ENCODE data around the gene ADGRD1.

ADGRD1 gene

DNA sequence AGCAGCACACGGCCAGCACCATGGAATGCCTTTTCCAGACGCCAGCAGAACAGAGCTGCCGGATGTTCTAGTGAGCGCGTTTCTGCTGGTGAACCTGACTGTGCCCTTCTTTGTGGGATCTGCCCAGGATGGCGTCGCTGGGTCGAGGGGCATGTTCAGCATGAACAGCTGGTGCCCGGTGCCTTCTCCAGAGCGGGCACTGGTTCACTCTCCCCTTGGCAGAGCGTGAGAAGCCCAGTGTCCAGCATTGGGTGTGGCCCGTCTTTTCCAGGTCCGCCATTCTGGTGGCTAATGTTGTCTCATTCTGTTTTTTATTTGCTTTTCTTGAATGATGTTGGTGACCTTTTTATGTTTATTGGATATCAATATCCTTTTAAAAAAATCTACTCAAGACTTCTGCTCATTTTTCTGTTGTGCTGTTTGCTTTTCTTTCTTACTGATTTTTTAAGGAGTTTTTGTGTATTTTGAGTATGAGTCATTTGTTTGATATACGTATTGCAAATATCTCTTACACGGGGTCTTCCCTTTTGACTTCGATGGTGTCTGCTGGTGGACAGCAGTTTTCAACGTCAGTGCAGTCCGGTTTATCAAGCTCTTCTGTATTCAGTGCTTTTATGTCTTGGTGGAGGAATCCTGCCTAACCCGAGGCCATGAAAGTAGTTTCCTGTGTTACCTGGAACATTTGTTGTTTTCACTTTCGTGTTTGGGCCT is 74.3 kb downstream of the ADGRD1 start:
- no peak for DNase-seq

GRCh38 chr12:131028587-131029338 is 75.1 kb downstream of the ADGRD1 start:
- DNase-seq = no peak

- DNase-seq = no peak
Measured at GRCh38 chr12:131030472-131031328, 77.0 kb downstream of the ADGRD1 start.

GRCh38 chr12:131032082-131032750 is 78.5 kb downstream of the ADGRD1 start:
- DNase-seq = no peak

DNA sequence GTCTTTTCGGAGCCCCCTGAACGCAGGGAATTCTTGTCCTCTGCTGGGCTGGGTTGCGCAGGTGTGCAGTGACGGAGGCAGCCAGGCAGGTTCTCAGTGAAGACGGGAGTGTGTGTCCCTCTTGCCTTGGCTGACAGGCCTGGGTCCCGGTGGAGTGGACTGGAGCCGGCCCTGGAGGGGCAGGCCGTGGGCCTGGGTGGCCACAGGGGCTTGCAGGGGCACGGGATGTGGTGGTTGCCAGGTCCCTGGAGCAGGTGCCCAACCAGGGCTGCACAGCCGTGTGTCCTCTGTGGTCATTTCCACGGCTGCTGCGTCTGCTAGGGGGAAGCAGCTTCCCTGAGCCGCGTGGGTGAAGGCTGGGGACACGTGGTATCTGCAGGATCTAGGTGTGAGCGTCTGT is 79.8 kb downstream of the ADGRD1 start:
- DNase-seq = no peak

GRCh38 chr12:131033886-131034482 is 80.3 kb downstream of the ADGRD1 start:
- no peak for DNase-seq

GRCh38 chr12:131034631-131035244 is 81.0 kb downstream of the ADGRD1 start:
- DNase-seq = no peak

- DNase-seq = no peak
Measured at GRCh38 chr12:131035245-131035681, 81.6 kb downstream of the ADGRD1 start.

GRCh38 chr12:131038159-131038558 is 84.5 kb downstream of the ADGRD1 start:
- DNase-seq = no peak

GRCh38 chr12:131038961-131039950 is 85.5 kb downstream of the ADGRD1 start:
- no peak for DNase-seq

- no peak for DNase-seq
Measured at GRCh38 chr12:131040491-131040890, 86.8 kb downstream of the ADGRD1 start.

GRCh38 chr12:131041216-131041967 is 87.7 kb downstream of the ADGRD1 start:
- DNase-seq = no peak

DNA sequence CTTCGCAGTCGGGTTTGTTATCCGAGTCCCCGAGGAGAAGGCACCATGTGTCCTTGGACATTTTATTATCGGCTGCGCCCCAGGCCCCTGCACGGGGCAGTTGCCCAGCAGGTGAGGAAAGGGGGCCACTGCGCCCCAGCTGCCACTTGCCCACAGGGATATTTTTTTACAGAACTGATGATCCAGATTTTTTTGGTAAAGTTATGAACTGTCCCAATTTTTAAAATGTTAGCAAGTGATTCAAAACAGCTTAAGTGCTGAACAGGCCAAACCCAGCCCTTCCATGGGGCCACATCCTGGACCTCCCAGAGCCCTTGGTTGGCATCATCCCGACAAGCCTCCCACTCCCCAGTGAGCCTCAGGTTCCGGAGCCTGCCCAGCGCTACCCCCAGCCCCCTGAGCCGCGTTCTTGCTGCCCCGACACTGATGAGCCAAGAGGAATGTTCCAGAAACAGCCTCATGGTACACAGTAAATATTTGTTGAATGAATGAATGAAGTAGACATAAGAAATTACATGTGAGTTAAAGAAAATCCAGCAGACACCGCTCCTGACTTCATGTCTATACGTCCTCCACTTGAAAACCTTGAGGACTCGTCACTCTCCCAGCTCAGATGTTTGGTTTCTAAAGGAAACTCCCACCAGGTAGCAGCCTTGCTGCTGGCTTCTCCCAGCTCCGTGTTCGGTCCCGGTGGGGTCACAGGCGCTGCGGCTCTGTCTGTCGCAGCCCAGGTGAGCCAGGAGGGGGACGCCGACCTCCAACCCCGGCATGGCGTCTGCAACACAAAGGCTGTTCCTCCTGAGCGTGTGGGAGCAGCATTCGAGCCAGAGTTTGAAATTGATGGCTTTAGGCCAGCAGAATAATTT is 88.5 kb downstream of the ADGRD1 start:
- no peak for DNase-seq

GRCh38 chr12:131042834-131043245 is 89.1 kb downstream of the ADGRD1 start:
- DNase-seq = no peak

DNA sequence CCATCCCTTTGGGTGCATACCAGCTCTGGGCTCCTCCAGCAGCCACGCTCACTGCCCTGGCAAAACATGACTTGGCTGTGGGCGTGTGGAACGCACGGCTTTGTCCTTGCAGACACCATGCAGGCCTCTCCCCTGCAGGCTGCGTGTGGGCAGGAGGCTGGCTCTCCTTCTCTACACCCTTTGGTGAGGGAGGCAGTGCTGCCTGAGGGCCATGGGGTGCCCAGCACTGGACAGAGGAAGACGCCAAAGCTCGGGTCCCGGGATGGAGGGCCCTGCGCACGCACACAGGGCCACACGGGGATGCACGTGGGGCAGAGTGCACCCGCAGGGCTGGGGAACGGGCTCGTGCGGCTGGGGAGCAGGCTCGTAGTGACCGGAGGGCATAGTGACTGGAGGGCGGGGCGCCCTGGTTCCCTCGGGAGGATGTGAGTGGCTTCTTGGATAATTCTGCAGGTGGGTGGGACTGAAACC is 89.7 kb downstream of the ADGRD1 start:
- no peak for DNase-seq

- no peak for DNase-seq
Measured at GRCh38 chr12:131044136-131044535, 90.4 kb downstream of the ADGRD1 start.

- DNase-seq = no peak
Measured at GRCh38 chr12:131044760-131045381, 91.2 kb downstream of the ADGRD1 start.
